Activated naive CD4-positive, alpha-beta T cell treated with anti-CD3 and anti-CD28 coated beads, Interleukin-2, amount 50 U/mL, for 72 hours (primary cell): ENCODE results near the gene TREH. TPM values are rescaled to one million over a fixed set of nuclear protein-coding genes. Genes with fewer than 3 reads are reported as not detected.

Experiments
- ATAC-seq, 2 donors: fragments of 150-1000 bp; cut with Tn5 transposase; 2 replicates each; pipeline ENCODE4 v1.10.0; 2021; ENCODE audit warnings: mild to moderate bottlenecking in 2 of 2, moderate library complexity in 2 of 2
- DNase-seq, 2 donors: peaks; one replicate each; pipeline ENCODE4 v3.0.0; 2021 to 2022; ENCODE audit warnings: low spot score in 2 of 2
- H3K27ac Mint-ChIP-seq, 2 donors: one replicate each; pipeline ENCODE4 v1.8.0; 2022; ENCODE audit warnings: mild to moderate bottlenecking in 2 of 2, mixed read lengths in 2 of 2
- H3K36me3 Mint-ChIP-seq, 2 donors: one replicate each; pipeline ENCODE4 v1.8.0; 2022; ENCODE audit warnings: mixed read lengths in 2 of 2
- H3K9me3 Mint-ChIP-seq, 2 donors: one replicate each; pipeline ENCODE4 v1.8.0; 2022; ENCODE audit warnings: mixed read lengths in 2 of 2
- total RNA-seq, 2 donors: library from RNA; stranded (reverse); gene quantifications; one replicate each; pipeline ENCODE4 v1.2.3, GENCODE V29; 2022

TREH gene
- total RNA-seq, 2 donors from 2014 or later, result not detected

DNA sequence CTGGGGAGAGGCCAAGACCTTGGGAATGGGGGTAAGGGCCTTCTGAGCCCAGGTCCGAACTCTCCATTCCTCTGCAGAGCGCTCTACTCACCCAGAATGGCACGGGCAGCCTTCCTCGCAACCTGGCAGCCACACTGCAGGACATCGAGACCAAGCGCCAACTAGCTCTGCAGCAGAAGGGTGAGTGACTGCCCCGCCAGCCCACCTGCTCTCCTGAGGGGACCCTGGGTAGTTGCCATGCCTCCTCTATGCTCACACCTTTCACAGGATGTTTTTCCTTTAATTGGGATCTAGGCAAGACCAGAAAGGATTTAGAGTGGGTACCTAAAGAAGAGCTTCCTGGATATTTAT lies 35.5 kb downstream of the TREH start:
- no peak overlapping the region for H3K27ac Mint-ChIP-seq
- H3K36me3 Mint-ChIP-seq, result no peaks in the 10 kb centered on the region
- no peak for DNase-seq
- ATAC-seq, result no peak
- H3K9me3 Mint-ChIP-seq, result no peaks in the 10 kb centered on the region

GRCh38 chr11:118643142-118643994 lies 36.1 kb downstream of the TREH start:
- H3K27ac Mint-ChIP-seq, result no peak overlapping the region
- H3K36me3 Mint-ChIP-seq, result no peaks in the 10 kb centered on the region
- DNase-seq (no peak), ATAC-seq (no peak)
- no peaks in the 10 kb centered on the region for H3K9me3 Mint-ChIP-seq

GRCh38 chr11:118641397-118642019 lies 37.9 kb downstream of the TREH start:
- ATAC-seq, result no peak
- Mint-ChIP-seq H3K9me3 (no peaks in the 10 kb centered on the region), H3K27ac (peak overlapping the region in 1 of 2 donors; percentile 62), H3K36me3 (no peaks in the 10 kb centered on the region)
- no peak for DNase-seq

DNA sequence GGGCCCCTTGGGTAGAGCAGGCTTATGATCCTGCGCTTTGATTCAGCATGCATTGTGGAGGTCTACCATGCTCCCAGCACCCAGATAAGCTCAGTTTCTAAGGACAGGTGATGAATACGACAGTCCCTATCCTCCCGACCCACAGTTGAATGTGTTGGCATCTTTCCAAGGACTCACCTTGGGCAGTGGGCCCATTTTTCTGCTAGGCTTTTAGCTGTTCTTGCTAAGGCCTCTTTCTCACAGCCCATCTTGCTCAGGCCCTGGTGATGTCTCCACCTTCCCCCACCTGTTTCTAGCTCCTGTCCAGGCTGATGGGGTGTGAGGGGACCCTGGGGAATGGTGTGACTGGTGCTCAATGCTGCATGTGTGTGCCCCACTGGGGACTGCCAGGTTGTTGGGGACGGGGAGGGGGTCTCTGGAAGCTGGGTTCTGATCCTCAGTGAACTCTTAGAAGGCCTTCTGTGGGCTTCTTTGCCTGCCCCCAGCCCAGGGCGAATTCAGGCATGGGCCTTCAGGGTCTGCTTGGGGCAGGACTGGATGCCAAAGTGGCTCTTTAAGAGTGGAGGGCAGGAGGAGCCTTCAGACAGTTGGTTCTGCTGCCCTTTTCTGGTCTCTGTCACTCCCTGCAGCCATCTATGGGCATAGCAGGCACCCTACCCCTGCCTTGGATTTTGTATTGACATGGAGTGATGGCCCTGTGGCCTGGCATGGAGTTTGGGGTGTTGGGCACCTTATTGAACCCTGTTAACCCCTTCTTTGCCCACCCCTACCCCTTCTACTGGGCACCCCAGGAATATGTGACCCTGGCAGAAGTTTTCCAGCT lies 38.9 kb downstream of the TREH start:
- Mint-ChIP-seq H3K27ac (no peak overlapping the region), H3K36me3 (no peaks in the 10 kb centered on the region), H3K9me3 (no peaks in the 10 kb centered on the region)
- ATAC-seq (no peak), DNase-seq (no peak)

DNA sequence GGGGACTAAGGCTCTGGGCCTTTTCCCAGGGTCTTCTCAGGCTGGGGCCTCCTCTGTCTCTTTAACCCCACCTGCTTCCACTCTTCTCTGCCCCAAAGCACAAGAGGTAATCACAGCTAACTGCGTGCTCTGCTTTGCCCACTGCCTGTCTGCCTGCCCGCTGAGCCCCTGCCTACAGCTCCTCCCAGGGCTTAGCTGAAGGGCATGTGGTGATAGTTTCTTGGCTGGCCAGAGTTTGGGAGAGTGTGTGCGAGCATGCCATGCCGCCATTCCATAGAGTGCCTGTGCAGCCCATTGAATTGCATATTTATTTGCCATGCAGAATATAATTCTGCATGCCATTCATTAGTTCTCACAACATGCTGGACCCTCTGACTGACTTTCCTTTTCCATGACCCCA lies 39.6 kb downstream of the TREH start:
- DNase-seq, result no peak
- Mint-ChIP-seq H3K36me3 (no peaks in the 10 kb centered on the region), H3K9me3 (no peaks in the 10 kb centered on the region), H3K27ac (no peak overlapping the region)
- ATAC-seq, result no peak

GRCh38 chr11:118638726-118639125 lies 40.7 kb downstream of the TREH start:
- Mint-ChIP-seq H3K9me3 (no peaks in the 10 kb centered on the region), H3K36me3 (no peaks in the 10 kb centered on the region), H3K27ac (no peak overlapping the region)
- no peak for ATAC-seq
- DNase-seq, result no peak

DNA sequence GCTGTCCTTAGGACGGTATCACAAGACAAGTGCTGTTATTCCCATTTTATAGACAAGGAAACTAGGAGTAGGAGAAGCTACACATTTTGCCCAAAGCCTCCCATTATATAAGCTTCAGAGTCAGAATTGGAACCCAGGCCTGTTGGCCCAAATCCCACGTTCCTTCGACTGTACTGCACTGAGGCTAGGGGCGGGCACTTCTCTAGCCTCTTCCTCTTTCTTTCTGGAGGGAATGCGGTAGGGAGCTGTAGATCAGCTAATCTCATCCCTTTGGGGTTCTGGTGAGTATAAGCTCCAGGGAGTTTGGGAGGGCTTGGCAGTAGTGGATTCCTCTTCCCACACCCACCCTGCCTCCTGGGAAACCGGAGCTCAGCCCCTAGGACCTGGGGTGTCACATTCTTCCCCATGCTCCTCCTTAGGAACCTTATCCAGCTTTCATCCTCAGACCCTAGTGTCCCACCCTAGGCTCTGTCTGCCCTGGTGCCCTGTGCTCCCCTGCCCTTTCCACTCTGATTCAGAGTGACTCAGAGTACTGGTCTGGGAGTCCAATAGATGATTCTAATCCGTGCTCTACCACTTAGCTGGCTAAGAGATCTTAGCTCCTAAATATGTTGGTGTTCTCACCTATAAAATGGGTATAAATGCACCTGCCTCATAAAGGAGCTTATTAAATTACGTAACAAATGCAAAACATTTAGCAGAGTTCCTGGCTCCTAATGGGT lies 42.7 kb downstream of the TREH start:
- Mint-ChIP-seq H3K27ac (no peak overlapping the region), H3K9me3 (no peaks in the 10 kb centered on the region), H3K36me3 (no peaks in the 10 kb centered on the region)
- ATAC-seq (no peak), DNase-seq (no peak)

DNA sequence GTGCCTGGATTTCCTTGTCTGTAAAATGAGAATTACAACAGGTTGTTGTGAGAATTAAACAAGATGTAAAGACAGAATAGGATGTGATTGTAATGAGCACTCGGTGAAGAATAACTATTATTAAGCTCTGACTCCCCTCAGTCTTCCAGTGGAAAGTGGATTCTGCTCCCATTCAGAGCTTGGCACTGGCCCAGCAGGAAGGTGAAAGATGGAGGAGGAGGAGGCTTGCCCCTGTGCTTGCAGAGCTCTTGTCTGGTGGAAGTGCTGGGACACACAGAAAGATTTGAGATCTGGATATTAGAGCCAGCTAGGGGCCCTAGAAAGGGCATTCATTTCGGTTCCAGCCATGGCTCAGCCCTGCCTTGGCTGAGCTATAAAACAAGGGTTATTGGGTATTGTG lies 43.8 kb downstream of the TREH start:
- H3K9me3 Mint-ChIP-seq, result no peaks in the 10 kb centered on the region
- no peak for DNase-seq
- ATAC-seq, result no peak
- H3K27ac Mint-ChIP-seq, result no peak overlapping the region
- H3K36me3 Mint-ChIP-seq, result no peaks in the 10 kb centered on the region

DNA sequence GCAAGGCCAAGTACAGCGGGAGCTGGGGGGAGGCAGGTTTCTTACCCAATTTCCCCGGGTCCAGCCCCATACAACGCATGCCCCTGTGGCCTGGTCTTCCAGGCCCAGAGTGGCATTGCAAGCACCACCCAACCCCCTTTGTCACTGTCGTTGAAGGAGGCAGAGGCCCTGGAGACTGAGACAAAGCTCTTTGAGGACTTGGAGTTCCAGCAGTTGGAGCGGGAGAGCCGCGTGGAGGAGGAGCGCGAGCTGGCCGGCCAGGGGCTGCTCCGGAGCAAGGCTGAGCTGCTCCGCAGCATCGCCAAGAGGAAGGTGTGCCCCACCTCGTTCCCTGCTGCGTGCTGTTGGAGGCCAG lies 44.2 kb downstream of the TREH start:
- Mint-ChIP-seq H3K27ac (no peak overlapping the region), H3K36me3 (no peaks in the 10 kb centered on the region), H3K9me3 (no peaks in the 10 kb centered on the region)
- ATAC-seq (no peak), DNase-seq (no peak)

DNA sequence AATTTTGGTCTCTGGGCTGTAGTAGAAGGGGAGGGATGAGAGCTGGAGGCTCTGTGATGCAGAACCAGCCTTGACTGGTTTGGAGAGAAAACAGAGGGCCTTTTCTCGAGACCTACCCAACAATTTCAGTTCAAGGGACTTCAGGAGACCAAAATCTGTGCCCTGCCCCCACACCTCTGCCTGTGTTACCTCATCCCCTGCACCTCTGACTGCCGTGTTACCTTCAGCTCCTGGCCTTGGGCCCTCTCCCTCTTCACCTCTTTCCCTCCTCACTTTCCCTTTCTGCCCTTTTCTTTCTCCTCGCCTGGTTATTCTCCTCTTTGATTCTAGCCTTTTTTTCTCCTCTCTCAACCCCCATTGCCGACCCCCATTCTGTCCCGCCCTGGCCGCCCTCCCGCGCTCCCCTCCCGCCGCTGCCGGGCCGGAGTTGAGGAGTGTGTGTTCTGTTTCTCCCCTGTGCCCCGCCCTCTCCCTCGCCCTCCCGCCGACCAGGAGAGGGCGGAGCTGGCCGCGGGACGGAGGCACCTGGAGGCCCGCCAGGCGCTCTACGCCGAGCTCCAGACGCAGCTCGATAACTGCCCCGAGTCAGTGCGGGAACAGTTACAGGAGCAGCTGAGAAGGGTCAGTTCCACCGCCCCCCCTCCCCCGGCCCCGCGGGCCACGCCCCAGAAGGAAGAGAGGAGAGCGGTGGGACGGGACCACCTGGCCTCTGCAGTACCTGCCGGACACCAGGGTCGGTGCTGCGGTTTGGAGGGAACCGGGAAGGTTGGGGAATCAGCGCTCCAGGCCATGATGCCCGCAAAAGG lies 44.8 kb downstream of the TREH start:
- Mint-ChIP-seq H3K36me3 (no peaks in the 10 kb centered on the region), H3K9me3 (no peaks in the 10 kb centered on the region), H3K27ac (no peak overlapping the region)
- ATAC-seq, result peak; percentile 34 to 79
- peak in 1 of 2 donors; percentile 29 for DNase-seq

GRCh38 chr11:118633979-118634378 lies 45.5 kb downstream of the TREH start:
- H3K36me3 Mint-ChIP-seq, result no peaks in the 10 kb centered on the region
- ATAC-seq, result no peak
- H3K9me3 Mint-ChIP-seq, result no peaks in the 10 kb centered on the region
- no peak overlapping the region for H3K27ac Mint-ChIP-seq
- DNase-seq, result no peak

- no peak overlapping the region for H3K27ac Mint-ChIP-seq
- H3K9me3 Mint-ChIP-seq, result no peaks in the 10 kb centered on the region
- ATAC-seq, result no peak
- H3K36me3 Mint-ChIP-seq, result no peaks in the 10 kb centered on the region
- DNase-seq, result no peak
These were observed 46.1 kb downstream of the TREH start for GRCh38 chr11:118633319-118633690.

- Mint-ChIP-seq H3K27ac (no peak overlapping the region), H3K36me3 (no peaks in the 10 kb centered on the region), H3K9me3 (no peaks in the 10 kb centered on the region)
- no peak for ATAC-seq
- DNase-seq, result no peak
These were observed 46.7 kb downstream of the TREH start for GRCh38 chr11:118632577-118633318.

- DNase-seq, result no peak
- no peaks in the 10 kb centered on the region for H3K36me3 Mint-ChIP-seq
These were observed 48.1 kb downstream of the TREH start for GRCh38 chr11:118631142-118631909.

More at GRCh38 chr11:118631142-118631909, 48.1 kb downstream of the TREH start:
- Mint-ChIP-seq H3K27ac (peak overlapping the region in 1 of 2 donors; percentile 19), H3K9me3 (no peaks in the 10 kb centered on the region)
- no peak for ATAC-seq
